M059J (cell line): Measurements from ENCODE around the gene ZNF175. TPM values are rescaled to one million over a fixed set of nuclear protein-coding genes. Genes with fewer than 3 reads are reported as not detected.
"Not testable (repeated sequence)": the region's sequence is repeated elsewhere in the genome, so short reads cannot be mapped to it uniquely, and the experiment has no call there.

Experiments used
- DNase-seq: peaks from one replicate; pipeline ENCODE4 v3.0.0-alpha.2; 2012; ENCODE audit warnings: low read depth
- total RNA-seq: library from RNA; depleted of rRNA; stranded (reverse); fragments of >200 nt; shearing (Covaris generic); gene quantifications from 2 replicates; pipeline ENCODE4 v1.2.3, GENCODE V29; 2014; rRNA removed

Gene ZNF175
- total RNA-seq, 1 experiment from 2014 or later: 7.1 TPM

DNA sequence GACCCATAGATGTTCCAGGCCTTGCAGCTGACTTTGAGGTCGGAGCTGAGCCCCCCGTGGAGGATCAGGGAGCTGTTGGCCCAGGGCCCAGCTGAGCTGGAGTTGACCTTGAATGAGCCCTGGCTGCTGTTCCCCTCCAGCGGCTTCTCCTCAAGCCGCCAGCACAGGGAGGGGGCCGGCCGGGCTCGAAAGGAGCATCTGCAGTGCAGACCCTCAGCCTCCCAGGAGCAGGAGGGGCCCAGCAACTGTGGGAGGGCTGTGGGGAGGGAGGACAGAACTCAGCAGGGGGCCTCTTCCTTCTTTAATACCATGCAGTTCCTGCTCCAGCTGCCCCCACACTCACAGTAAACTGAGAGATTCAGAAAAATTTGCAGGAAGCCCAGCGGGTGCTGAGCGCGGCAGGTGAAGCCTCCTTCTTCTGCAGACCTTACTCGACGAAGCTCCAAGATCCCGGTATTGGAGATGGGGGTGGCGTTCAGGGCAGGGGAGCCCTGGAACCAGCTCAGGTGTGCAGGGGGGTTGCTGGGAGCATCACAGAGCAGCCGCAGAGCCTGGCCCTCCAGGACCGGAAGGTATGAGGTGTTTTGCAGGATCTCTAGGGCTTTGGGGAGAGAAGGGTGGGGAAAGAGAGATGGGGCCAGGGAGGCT lies 56.5 kb downstream of the ZNF175 start:
- DNase-seq: no peak

DNA sequence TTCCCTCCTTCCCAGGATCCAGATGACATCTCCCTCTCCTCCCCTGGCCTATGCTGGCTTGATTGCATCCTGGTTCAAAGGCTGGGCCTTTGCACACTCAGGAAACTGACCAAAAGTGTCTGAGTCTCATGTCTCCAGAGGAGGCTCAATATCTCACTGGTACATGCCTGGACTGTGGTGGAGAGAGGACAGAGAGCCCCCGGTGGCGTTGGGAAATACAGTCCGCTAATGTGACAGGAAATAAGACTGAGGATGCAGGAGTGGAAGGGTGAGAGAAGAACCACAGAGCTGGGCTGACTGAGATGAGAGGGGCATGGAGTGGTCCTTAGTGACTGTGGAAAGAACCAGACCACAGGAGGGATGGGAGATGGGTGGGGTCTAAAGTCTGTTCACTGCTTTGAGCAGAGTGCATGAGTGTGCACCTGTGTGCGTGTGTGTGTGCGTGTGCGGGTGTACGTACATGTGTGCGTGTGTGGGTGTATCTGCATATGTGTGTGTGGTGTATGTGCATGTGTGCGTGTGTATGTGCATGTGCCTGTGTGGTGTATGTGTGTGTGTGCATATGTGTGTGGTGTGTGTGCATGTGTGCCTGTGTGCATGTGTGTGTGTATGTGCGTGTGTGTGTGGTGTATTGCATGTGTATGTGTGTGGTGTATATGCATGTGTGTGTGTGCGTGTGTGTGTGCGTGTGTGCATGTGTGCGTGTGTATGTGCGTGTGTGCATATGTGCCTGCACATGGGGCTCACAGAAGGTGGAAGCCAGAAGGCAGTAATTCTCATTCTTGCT lies 57.3 kb downstream of the ZNF175 start:
- DNase-seq: no peak

DNA sequence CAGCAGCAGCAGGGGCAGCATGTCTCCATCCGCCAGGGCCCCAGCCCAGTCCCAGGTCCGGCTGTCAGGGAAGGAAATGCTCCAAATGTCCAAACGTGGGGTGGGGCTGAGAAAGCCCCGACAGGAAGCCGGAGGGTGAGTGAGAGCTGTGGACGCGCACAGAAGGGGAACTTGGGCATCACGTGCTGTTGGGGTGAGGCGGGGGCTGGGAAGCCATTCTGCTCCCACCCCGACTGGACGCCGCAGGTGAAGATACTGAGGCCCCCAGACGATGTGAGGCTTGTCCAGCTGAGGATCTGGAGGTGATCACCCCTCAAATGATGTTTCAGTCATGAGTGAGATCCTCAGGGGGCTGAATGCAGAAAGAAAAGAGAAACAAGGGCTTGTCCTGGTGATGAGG lies 59.2 kb downstream of the ZNF175 start, which contains the start of gene SIGLEC5:
SIGLEC5 (minus strand) TSS at position 87 of the 400 bp plus-strand sequence; CDS start at position 21, 66 bp downstream.
- DNase-seq: not testable (repeated sequence)

DNA sequence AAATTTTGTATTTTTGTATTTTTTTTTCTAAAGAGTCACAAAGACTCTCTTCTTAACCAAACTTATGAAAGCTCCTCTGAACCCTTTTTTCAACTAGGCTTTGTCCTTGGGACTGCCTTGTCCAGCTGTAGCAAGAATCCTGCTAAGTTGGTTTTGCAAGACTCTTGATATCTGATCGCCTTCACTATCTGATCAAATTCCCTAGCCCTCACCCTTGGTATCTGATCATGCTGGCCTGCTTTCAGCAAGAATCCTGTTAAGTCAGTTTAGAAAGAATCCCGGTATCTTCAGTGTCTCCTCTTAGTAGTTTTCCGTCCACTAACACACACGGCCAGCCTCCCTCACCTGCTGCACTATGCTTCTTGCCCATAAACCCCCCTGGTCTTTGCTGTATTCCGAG lies 61.0 kb downstream of the ZNF175 start:
- DNase-seq: no peak

DNA sequence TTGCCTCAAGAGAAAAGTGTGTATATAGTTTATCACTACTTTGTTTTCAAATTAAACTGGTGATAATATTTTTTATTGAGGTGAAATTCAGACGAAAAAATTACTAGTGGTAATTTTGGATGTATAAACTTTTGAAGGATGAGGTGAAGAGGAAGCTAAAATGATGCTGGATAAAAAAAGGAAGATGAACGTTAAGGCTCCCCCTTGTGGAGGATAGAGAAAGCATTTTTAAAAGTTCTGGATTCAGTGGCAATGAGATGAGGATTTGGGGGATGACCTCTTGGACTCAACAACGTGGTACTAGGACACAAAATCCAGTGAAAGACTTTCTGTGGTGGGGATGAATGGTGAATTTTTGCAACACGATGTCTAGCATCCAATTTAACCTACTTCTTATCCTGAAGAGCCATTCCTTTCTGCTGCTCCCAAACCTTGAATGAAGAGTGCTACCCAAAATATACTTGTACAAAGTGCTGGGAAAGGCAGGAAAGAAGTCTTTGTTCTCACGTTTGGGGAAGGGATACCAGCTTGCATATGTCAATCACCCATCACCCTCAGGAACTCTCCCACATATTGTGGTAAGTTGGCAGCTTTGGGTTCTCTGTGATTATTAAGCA lies 66.4 kb downstream of the ZNF175 start:
- DNase-seq: peak; percentile 13

DNA sequence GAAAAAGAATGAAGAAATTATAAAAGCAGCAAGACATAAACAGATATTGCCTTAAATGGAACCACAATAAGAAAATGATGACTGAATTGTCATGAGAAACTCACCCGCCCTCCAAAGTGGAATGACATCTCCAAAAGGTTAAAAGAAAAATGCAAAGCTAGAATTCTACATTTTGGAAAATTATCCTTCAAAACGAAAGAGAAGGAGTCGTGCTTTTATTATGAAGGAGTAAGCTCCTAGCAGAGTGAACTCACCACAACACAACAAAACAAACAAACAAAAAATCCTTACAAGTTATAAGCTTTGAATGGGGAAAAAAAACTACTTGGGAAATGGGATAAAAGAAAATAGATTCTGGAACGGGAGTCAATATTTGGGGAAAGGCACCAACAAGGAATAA lies 68.8 kb downstream of the ZNF175 start:
- no peak for DNase-seq

DNA sequence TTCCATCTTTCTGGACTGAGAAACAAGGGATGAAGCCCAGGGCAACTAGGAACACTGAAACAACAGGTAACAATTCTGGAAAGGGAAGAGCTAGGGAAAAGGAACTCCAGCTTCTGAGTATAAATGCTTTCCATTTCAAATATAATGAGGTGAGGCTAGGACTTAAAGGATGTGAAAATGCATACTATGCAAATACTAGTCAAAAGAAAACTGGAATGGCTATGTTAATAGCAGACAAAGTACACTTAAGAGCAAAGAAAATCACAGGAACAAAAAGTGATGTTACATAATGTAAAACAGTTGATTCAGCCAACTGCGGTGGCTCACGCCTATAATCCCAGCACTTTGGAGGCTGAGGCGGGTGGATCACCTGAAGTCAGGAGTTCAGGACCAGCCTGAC lies 69.3 kb downstream of the ZNF175 start:
- DNase-seq: no peak

DNA sequence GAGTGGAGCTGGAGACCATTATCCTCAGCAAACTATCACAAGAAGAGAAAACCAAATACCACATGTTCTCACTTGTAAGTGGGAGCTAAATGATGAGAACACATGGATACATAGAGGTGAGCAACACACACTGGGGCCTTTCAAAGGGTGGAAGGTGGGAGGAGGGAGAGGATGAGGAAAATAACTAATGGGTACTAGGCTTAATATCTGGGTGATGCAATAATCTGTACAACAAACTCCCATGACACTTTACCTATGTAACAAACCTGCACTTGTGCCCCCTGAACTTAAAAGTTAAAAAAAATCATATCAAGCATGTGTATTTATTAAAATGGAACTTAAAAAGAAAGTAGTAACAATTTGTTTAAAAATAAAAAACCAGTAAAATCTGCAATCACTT lies 70.6 kb downstream of the ZNF175 start:
- DNase-seq: no peak

Other genes with a start within 250 kb of the ZNF175 start
- gene VSIG10L, start 229.1 kb upstream of the ZNF175 start, total RNA-seq: 0.57 and 0.86 TPM in 2 replicates
- gene ETFB, start 204.9 kb upstream of the ZNF175 start, total RNA-seq: 97.7 and 134 TPM in 2 replicates
- gene CLDND2, start 202.3 kb upstream of the ZNF175 start, total RNA-seq: not detected in 2 replicates
- not detected in 2 replicates for gene NKG7, start 198.6 kb upstream of the ZNF175 start, total RNA-seq
- not detected in 2 replicates for gene LIM2, start 183.3 kb upstream of the ZNF175 start, total RNA-seq
- not detected in 2 replicates for gene C19orf84, start 180.7 kb upstream of the ZNF175 start, total RNA-seq
- not detected in 2 replicates for gene SIGLEC10, start 153.6 kb upstream of the ZNF175 start, total RNA-seq
- gene SIGLEC8, start 112.8 kb upstream of the ZNF175 start, total RNA-seq: not detected in 2 replicates
- gene CEACAM18, start 92.7 kb upstream of the ZNF175 start, total RNA-seq: not detected in 2 replicates
- gene SIGLEC12, start 69.5 kb upstream of the ZNF175 start, total RNA-seq: not detected in 2 replicates
- gene SIGLEC6, start 39.6 kb upstream of the ZNF175 start, total RNA-seq: not detected in 2 replicates
- gene SIGLEC5, start 59.1 kb downstream of the ZNF175 start, total RNA-seq: not detected in 2 replicates
- gene SIGLEC14, start 75.5 kb downstream of the ZNF175 start, total RNA-seq: not detected in 2 replicates
- gene SPACA6, start 122.0 kb downstream of the ZNF175 start, total RNA-seq: 4.1 and 13.7 TPM in 2 replicates
- not detected in 2 replicates for gene HAS1, start 152.7 kb downstream of the ZNF175 start, total RNA-seq
- gene FPR1, start 180.6 kb downstream of the ZNF175 start, total RNA-seq: 3.6 and 3.8 TPM in 2 replicates
- gene FPR2, start 189.9 kb downstream of the ZNF175 start, total RNA-seq: not detected in 2 replicates
- gene FPR3, start 223.9 kb downstream of the ZNF175 start, total RNA-seq: 0.10 and 0.22 TPM in 2 replicates